ENCODE data around the gene ZNF441.
"Not testable (repeated sequence)": the region's sequence is repeated elsewhere in the genome, so short reads cannot be mapped to it uniquely, and the experiment has no call there.

DNA sequence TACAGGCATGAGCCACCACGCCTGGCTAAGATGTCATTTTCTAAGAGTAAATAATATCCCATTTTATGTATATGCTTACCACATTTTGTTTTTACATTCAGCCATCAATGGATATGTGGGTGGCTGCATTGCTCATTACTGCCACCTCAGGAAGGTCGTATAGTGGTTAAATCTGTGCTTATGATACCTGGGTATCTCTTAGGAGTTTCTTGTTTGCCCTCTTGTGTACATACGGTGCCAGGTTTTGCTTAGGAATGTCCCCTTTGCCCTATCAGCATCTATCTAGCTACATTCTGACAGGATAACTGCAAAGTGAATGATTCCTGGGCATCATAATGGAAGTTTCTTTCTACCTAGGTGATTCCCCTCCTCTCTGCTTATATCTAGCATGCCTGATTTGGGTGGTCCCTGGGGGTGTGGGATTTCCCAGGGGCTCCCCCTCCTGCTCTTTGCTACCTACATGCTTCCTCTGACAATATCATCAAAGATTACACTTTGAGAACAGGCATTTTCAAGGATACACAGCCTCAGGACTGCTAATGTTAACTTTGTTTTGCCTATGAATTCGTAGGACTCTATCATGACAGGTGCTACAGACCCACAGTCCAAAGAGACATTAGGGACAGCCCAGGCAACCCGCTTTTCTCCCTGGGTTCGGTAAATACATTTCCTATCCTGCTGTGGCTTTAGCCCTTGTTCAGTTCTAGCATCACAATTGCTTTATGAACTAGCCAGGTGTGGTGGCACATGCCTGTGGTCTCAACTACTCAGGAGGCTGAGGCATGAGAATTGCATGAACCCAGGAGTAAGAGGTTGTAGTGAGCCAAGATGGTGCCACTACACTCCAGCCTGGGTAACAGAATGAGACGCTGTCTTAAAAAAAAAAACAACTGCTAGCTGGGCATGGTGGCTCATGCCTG lies 62.4 kb downstream of the ZNF441 start:
- TF ChIP-seq, protein P1, sequence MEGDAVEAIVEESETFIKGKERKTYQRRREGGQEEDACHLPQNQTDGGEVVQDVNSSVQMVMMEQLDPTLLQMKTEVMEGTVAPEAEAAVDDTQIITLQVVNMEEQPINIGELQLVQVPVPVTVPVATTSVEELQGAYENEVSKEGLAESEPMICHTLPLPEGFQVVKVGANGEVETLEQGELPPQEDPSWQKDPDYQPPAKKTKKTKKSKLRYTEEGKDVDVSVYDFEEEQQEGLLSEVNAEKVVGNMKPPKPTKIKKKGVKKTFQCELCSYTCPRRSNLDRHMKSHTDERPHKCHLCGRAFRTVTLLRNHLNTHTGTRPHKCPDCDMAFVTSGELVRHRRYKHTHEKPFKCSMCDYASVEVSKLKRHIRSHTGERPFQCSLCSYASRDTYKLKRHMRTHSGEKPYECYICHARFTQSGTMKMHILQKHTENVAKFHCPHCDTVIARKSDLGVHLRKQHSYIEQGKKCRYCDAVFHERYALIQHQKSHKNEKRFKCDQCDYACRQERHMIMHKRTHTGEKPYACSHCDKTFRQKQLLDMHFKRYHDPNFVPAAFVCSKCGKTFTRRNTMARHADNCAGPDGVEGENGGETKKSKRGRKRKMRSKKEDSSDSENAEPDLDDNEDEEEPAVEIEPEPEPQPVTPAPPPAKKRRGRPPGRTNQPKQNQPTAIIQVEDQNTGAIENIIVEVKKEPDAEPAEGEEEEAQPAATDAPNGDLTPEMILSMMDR (IDR thresholded peaks at IDR 0.05) = not testable (repeated sequence)
- TF ChIP-seq EP300, POLR2A (IDR thresholded peaks at IDR 0.05): not testable (repeated sequence)

All from tibial nerve (tissue), 4 donors.